HG03064 (cell line): ENCODE results near the gene CDKN1A.

Source experiments
- ATAC-seq: cut with Tn5 transposase; IDR thresholded peaks from one replicate; pipeline ENCODE4 v1.9.1; 2021; ENCODE audit warnings: low read depth; ENCODE audit not compliant: unreplicated experiment

CDKN1A gene

GRCh38 chr6:36655085-36655724, 23.3 kb upstream of the CDKN1A start:
- ATAC-seq: no peak

GRCh38 chr6:36656441-36656840, 22.1 kb upstream of the CDKN1A start:
- ATAC-seq: no peak

- ATAC-seq: no peak
Measured at GRCh38 chr6:36657271-36657670, 21.2 kb upstream of the CDKN1A start.

- no peak for ATAC-seq
Measured at GRCh38 chr6:36657942-36658544, 20.5 kb upstream of the CDKN1A start.

- no peak for ATAC-seq
Measured at GRCh38 chr6:36659271-36659670, 19.2 kb upstream of the CDKN1A start.

GRCh38 chr6:36660771-36661471, 17.6 kb upstream of the CDKN1A start:
- ATAC-seq: no peak

- ATAC-seq: no peak
Measured at GRCh38 chr6:36662380-36662779, 16.1 kb upstream of the CDKN1A start.

GRCh38 chr6:36662827-36663256, 15.7 kb upstream of the CDKN1A start:
- ATAC-seq: no peak

GRCh38 chr6:36663504-36664446, 14.7 kb upstream of the CDKN1A start:
- ATAC-seq: no peak

- ATAC-seq: no peak
Measured at GRCh38 chr6:36665180-36665579, 13.3 kb upstream of the CDKN1A start.

GRCh38 chr6:36666287-36666686, 12.2 kb upstream of the CDKN1A start:
- ATAC-seq: no peak

GRCh38 chr6:36666826-36667591, 11.5 kb upstream of the CDKN1A start:
- ATAC-seq: no peak

- ATAC-seq: no peak
Measured at GRCh38 chr6:36668591-36668990, 9.9 kb upstream of the CDKN1A start.

- ATAC-seq: no peak
Measured at GRCh38 chr6:36669002-36669401, 9.5 kb upstream of the CDKN1A start.

GRCh38 chr6:36670271-36670670, 8.2 kb upstream of the CDKN1A start:
- ATAC-seq: no peak

- no peak for ATAC-seq
Measured at GRCh38 chr6:36671687-36672375, 6.7 kb upstream of the CDKN1A start.

GRCh38 chr6:36673882-36674281, 4.6 kb upstream of the CDKN1A start:
- no peak for ATAC-seq

- ATAC-seq: no peak
Measured at GRCh38 chr6:36674942-36675341, 3.6 kb upstream of the CDKN1A start.
